Ishikawa (cell line): ENCODE results near the gene CYP4A11.

Source experiments
- CREB1 ChIP-seq: IDR thresholded peaks from 2 replicates; pipeline ENCODE4 v1.6.1; 2012; ENCODE audit warnings: low read depth
- EP300 ChIP-seq: IDR thresholded peaks from 2 replicates; pipeline ENCODE4 v1.6.1; 2012; ENCODE audit warnings: borderline replicate concordance
- TAF1 ChIP-seq: IDR thresholded peaks from 2 replicates; pipeline ENCODE4 v1.6.1; 2012; ENCODE audit warnings: low read depth, mild to moderate bottlenecking
- USF1 ChIP-seq: IDR thresholded peaks from 2 replicates; pipeline ENCODE4 v1.6.1; 2012
- YY1 ChIP-seq: IDR thresholded peaks from 2 replicates; pipeline ENCODE4 v1.6.1; 2012; ENCODE audit warnings: low read depth
- ZBTB7A ChIP-seq: IDR thresholded peaks from 2 replicates; pipeline ENCODE4 v1.6.1; 2012; ENCODE audit warnings: low read depth

GRCh38 chr1:46942086-46942485 lies 810 bp upstream of the CYP4A11 start:
- TF ChIP-seq TAF1, result no peak
- no peak for TF ChIP-seq USF1
- TF ChIP-seq YY1, result no peak
- no peak for TF ChIP-seq EP300
- TF ChIP-seq ZBTB7A, result no peak
- TF ChIP-seq CREB1, result no peak
